Activated T-cell treated with anti-CD3 and anti-CD28 coated beads, Interleukin-2, amount 50 U/mL, for 1 hour (primary cell): ENCODE data around the gene RDH5.

ENCODE experiments used
- DNase-seq: peaks from one replicate; pipeline ENCODE4 v3.0.0-alpha.2; 2020

The RDH5 gene

DNA sequence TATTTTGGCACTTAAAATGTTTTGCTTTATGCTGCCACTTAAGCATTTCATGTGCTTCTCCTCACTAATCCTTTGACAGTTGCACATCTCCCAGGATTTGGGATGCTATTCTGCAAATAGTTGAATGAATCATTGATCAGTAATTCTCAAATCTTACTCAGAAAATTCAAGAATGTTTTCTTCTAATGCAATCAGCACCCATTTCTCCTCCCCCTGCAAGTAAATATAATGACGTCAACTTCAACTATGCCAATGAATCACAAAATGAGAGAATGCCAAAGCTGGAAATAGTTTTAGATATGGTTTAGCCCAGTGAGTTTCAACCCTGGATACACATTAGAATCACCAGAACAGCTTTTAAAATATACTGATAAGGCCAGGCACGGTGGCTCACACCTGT, 6.5 kb upstream of the RDH5 start:
- DNase-seq = no peak

DNA sequence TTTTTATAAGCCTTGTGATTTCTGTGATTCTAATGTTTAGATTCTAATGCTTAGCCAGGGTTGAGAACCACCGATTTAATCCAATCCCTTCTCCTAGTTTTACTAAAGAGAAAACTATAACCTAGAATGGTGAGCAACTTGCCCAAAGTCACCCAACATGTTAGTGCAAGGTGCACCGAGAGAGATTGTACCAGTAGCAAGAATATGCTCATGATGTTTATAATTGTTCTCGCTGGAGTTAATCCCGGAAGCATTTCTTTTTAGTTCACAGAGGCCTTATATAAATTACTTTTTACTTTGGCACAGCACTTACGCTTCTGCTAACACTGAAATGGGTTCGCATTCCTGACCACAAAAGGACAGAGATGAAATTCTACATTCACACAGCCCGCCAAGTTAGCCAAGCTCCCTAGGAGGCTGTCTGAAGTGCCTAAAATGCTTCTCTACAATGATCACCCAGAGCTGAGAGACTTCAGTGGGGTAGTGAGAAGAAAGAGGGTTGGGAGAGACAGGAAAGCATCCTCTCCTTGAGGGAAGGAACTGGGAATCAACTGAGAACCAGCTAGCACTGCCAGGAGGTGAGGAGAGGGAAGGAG, 4.9 kb upstream of the RDH5 start:
- DNase-seq = no peak

DNA sequence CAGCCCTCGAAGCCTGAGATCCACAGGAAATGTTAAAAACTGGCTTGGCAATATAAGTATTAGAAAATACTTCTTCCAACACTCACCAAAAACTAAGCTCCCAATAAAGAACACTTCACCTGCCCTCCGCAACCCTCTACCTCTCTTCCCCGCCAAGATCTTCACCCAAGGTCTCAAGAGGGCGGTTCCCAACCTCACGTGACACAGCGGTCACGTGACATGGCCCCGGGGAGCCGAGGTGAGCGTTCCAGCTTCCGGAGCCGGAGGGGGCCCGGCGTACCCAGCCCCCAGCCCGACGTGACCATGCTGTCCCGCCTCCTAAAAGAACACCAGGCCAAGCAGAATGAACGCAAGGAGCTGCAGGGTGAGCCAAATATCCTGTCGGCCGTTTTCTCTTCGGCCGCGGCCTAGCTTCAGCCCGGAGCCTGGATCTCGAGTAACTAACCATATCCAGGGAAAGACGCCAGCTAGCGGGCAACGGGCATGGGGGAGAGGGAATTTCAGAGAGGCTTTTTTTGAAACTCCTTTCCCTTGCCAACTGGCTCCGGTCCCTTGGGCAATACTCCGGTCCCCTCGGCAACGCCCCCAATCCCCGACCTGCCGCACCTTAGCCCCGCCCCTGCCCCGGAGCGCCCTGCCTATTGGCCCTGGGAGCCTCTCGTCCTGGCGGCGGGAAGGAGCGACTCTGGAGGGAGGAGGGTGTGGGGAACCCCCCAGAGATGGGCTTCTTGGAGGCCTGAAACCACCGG, 4.2 kb upstream of the RDH5 start, which contains the start of gene BLOC1S1:
Gene BLOC1S1 (plus strand): TSS at position 214 of the 749 bp plus-strand sequence. CDS start 6 bp downstream, at position 220.
- peak; percentile 91 for DNase-seq

DNA sequence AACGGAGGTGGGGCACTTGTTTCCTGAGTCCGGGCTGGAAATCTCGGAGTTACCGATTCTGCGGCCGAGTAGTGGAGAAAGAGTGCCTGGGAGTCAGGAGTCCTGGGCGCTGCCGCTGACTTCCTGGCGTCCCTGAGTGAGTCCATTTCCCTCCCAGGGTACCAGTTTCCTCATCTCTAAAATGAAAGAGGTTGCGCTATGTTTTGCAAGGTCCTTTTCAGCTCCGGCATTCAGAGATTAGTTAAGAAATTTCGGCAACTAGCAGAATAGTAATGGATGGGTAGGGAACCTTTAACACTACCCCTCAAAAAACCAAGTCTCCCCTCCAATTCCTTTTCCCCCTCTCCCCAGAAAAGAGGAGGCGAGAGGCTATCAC, 3.6 kb upstream of the RDH5 start:
- DNase-seq = no peak

DNA sequence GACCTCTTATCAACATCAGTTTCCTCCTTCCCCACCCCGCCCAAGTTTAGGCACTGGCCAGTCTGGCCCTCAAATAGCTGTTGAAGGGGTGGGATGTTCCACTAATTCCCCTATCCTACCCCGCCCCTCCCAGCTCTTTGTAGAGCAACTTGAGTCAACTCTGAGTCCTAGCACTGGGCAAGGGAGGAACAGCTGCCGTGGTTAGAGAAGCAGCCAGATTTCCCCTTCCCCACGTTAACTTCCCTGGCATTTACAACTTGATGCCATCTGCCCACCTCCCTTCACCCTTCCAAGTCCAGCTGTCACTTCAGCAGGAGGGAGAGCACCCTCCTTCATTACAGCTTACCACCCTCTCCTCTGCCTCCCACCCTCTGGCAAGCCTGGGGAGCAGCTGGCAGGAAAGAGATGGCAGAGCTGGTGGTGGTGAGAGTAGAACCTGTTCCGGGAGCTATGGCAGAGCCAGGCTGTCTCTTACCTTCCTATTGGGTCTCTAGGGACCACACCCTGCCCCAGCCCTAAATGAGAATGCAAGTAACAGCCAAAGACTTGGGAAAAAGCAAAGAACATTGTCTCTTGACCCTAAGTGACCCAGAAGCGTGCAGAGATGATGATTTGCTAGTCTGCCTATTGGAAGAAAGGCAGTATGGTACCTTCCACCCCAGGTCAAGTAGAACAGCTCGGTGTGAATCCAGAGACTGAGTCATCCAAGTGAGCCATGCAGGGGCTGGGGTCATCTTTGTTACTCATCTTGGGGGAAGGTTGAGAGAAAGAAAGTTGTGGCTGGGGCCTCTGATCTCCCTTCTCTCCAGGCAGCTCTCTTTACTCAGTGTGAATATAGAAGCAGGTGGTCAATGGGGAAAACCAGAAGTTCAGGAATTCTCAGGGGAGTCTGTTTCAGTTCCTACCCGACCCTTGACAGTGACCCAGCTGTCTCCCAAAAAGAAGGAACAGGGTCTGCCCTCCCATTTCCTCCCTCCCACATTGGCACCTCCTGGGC, 2.9 kb upstream of the RDH5 start:
- no peak for DNase-seq

DNA sequence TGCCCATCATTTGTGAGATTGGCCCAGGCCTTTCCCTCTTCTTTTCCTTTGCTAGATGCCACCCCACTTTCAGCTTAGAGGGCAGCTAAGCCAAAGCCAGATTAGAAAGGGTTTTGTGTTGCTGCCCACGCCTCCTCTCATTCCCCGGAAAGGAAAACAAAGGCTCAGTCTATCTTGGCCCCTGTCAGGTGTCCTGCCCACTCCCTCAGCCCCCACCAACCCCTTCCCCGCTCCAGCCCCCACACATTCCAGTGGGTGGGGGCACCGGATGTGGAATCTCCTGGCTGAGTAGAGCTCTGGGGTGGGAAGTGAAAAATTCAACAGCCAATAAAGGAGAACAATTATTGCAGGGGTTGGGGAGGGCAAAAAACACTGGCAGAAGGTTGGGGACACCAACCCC, 2.2 kb upstream of the RDH5 start:
- no peak for DNase-seq

DNA sequence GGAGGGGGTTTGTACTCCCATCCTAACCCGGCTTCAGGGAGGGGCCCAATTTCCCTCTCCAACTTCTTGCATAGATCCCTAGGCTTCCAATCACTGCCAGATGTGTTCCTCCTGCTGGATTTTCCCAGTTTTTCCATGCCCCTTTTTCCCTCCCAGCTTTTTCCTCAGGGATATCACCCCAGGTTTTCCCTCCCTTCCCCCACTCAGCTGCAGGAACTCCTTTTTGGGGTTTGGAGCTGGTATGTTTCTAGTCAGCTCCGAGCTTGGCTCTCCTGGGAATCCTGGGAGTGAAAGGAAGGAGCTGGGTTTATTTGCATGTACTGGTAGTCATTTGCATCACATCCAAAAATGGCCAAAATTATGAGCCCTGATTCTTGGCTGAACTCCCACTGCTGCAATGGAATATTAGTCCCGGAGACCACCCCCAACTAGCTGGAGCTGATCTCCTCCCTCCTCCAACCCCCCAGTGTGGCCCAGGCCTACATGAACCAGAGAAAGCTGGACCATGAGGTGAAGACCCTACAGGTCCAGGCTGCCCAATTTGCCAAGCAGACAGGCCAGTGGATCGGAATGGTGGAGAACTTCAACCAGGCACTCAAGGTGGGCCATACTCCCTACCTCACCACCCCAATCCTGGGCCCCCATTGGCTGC, 1.4 kb upstream of the RDH5 start:
- DNase-seq = no peak

DNA sequence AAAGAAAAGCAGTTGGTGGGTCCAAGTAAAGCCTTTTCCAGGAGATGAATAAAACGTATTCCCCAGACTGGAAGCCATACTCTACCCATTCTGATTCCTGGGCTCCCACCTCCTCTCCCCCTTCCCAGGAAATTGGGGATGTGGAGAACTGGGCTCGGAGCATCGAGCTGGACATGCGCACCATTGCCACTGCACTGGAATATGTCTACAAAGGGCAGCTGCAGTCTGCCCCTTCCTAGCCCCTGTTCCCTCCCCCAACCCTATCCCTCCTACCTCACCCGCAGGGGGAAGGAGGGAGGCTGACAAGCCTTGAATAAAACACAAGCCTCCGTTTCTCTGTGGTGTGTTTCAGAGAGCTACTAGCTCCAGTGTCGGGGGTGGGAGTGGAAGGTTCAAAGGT, 822 bp upstream of the RDH5 start:
- DNase-seq = no peak

DNA sequence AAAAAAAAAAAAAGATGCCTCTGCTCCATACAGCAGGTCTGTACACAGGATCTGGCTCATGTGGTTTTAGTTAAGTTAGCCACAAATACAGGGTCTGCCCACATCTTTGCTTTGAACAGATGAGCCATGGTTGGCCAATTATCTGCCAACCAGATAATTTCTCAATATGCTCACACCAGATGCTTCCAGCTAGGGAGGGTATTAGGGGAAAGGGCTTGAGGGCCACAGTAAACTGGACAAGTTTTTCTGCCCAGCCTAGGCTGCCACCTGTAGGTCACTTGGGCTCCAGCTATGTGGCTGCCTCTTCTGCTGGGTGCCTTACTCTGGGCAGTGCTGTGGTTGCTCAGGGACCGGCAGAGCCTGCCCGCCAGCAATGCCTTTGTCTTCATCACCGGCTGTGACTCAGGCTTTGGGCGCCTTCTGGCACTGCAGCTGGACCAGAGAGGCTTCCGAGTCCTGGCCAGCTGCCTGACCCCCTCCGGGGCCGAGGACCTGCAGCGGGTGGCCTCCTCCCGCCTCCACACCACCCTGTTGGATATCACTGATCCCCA, 776 bp downstream of the RDH5 start:
- DNase-seq = no peak

DNA sequence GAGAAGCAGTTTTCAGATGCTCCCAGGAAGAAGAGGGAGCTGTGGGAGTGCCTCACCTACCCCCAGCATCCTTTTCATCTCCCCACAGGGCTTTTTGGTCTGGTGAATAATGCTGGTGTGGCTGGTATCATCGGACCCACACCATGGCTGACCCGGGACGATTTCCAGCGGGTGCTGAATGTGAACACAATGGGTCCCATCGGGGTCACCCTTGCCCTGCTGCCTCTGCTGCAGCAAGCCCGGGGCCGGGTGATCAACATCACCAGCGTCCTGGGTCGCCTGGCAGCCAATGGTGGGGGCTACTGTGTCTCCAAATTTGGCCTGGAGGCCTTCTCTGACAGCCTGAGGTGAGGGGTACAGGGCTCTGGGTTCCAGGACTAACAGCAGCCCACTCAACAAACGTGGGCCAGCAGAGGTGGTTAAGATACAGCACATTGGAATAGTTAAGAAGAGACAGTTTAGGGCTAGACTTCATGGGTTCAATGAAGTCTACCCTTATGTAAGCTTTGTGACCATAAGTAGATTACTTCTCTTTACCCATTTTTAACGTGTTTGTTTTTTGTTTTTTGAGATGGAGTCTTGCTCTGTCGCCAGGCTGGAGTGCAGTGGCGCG, 1.5 kb downstream of the RDH5 start:
- no peak for DNase-seq

DNA sequence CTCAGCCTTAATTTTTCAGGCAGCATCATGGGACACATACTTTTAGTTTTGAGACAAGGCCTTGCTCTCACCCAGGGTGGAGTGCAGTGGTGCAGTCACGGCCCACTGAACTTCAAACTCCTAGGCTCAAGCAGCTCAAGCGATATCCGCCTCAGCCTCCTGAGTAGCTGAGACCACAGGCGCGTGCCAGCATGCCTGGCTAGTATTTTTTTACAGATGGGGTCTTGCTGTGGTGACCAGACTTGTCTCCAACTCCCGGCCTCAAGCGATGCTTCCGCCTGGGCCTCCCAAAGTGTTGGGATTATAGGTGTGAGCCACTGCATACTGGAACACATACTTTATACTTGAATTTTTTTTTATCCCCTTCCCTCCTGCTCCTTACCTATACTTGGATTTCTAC, 2.8 kb downstream of the RDH5 start:
- DNase-seq = no peak

DNA sequence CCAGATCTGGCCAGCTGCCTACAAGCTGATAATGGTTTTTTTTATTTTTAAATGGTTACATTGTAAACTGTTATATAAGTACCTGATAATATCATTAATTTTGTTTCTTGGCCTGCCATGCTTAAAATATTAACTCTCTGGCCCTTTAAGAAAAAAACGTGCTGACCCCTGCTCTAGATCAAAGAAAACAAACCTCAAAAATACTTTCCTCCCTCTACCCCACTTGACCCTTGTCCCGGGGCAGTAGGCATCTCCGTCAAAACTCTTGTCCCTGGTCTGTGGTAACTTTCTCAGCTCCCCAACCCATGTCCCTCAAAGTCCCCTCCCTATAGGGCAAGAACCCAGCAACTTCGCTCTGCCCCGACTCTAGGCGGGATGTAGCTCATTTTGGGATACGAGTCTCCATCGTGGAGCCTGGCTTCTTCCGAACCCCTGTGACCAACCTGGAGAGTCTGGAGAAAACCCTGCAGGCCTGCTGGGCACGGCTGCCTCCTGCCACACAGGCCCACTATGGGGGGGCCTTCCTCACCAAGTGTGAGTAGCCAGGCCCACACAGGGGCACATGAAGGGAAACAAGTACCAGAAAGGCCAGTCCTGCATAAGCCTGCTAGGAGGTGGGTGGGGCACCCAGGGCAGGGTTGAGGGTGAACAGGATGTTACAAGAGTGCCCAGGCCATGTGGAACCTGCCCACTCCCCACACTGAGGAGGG, 3.5 kb downstream of the RDH5 start:
- DNase-seq = no peak

DNA sequence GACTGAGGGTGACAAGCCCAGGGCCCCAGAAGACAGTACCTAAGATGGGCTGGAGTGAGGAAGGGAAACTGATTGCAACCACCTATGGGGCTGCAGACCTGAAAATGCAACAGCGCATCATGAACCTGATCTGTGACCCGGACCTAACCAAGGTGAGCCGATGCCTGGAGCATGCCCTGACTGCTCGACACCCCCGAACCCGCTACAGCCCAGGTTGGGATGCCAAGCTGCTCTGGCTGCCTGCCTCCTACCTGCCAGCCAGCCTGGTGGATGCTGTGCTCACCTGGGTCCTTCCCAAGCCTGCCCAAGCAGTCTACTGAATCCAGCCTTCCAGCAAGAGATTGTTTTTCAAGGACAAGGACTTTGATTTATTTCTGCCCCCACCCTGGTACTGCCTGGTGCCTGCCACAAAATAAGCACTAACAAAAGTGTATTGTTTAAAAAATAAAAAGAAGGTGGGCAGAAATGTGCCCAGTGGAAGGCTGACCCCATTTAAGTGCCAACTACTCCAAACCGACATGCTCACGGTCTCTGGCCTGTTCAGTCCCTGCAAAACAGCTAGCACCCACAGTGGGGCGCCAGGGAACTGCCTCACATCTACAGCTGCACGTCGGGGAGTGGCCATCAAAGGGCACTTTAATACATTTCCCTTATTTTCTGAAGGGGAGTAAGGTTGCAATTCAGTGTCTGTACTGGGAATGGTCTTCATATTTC, 4.2 kb downstream of the RDH5 start:
- peak; percentile 70 for DNase-seq

DNA sequence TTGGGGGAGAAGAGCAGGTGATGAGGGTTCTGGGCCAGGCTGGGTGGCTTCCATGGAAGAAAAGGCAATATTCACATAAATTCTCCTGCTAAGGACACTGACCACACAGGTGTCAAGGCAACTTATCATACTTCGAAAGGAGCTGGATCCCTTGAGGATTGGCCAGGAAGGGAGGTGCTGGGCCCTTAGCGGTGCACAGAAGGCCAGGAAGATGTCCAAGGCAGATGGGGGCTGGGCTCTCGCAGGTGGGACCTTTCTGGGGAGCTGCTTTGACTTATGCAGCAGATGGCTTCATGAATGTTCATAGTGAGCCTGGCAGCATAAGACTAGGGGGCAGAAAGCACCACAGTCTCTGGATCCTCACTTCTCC, 4.7 kb downstream of the RDH5 start:
- DNase-seq = no peak

DNA sequence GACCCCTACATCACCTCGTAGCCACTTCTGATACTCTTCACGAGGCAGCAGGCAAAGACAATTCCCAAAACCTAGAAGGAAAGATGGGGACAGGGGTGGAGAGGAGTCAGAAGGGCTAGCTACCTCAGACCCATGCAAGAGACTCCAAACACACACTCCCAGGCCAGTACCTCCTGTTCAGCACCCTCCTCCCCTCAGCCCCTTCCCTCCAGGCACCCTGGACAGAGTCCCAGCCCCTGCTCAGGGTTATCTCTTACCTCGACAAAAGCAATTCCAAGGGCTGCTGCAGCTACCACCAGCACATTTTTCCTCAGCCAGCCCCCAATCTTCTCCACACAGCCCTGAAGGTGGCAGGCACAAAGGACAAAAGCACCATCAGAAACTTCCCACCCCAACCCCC, 5.4 kb downstream of the RDH5 start:
- DNase-seq = no peak

DNA sequence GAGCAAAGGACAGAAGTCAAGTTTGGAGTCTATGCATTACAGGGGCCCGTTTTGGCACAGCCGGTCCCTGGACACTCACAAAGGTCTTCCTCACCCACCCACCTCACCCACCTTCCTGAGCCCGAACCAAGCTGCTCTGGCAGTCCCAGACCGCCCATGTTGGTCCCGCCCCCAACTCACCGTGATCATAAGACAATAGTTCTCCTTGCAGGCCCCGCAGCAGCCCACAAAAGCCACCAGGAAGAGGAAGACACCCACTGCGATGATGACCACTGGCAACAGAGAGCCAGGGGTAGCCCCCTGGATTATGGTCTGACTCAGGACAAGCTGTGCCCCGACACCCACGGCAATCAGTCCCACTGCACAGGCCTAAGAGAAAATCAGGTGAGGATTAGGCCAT, 6.8 kb downstream of the RDH5 start:
- no peak for DNase-seq

DNA sequence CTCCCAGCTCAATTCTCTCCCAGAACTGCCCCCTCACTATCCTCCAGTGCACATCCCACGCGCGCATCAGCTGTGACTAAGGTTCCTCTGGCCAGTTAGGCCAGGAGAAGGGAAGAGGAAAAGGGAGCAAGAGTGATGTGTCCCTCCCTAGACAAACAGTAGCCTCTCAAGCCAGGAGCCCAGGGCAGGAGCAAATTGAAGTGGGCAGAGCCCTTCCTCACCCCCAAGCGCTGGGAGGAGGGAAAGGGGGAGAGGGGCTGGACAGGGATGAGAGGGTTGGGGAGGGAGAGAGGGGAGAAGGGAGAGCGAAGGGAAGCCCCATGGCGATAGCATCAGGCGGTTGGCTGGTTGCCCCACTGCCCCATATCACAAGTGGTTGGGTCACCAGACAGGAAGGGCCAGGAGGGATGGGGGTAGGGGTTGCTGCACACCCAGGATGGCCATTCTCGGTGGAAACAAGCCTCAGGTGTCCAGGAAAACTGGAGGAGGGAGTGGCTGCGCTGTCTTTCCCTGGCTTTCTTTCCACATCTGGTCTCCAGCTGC, 7.5 kb downstream of the RDH5 start:
- DNase-seq = no peak

DNA sequence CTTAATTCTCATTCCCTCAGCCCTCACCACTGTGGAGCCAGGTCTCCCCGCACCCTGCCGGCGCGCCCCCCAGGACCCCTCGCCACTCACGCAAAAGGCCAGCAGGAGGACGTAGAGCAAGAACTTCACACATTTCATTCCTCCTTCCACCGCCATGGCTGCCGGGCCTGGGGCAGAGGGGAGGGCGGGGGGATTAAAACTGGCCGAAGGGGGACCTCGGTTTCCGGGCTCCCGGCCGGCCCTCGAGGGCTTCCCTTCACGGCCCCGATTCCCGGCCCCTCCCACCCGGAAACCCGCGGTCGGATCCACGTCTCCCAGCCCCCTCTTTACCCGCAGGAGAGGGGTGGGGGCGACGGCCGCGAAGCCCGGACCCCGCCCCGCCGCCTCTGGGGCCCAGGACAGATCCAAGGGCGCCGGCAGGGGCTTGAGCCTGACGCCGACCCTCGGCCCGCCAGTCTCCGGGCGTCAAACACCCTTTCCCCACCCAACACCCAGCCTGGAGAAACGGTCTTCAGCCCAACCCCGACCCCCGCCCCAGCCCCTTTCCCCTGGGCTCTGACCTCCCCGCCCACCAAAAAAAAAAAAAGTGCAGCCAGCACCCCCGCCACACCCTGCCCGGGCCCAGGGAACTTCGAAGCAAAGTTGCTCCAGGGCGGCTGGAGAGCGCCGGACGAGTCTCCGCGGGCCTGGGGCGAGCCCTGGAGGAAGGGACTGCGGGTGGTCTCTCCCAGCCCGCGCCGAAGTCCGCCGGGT, 8.2 kb downstream of the RDH5 start:
- DNase-seq = no peak

DNA sequence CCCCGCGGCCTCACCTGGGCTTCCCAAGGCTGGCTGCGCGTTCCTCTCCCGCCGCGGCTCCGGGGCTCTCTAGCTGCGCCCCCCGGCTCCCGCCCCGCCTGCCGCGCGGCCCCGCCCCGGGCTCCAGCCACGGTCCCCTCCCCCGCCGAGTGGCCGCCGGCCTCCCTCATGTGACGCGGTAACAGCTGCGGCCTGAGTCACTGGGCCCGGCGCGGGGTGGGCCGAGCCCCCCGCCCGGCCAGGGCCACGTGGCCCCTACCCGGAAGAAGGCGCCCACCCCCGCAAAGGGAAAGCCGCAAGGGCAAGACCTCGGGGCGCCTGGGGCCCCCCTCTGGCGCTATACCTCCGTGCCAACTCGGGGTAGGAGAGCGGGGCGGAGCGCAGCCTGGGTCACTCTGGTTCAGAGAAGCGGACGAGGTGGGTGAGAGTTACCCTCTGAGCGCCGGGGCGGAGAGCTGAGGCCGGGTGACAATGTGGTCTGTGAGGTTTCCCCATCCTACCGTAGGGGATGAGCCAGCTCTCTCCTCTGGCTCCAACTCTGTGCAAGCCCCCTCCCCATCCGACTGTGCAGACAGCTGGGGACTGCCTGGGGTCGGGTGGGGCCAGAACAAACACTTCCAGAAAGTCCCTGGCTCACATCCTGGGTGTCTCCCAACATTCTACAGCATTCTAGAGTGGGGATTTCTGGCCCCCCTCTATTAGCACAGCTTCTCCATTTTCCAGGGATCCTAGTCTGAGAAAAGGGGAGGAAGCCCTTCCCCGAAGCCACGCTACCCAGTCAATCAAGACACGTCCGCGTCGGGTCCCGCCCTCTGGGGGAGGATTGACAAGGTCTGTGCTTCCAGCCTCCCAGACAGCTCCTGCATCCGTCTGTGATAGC, 9.0 kb downstream of the RDH5 start, which contains the start of gene CD63:
Gene CD63 (minus strand): TSS at position 71 of the 880 bp plus-strand sequence. CDS start 668 bp downstream, outside the sequence.
- DNase-seq = peak; percentile 60
